ENCODE results near the gene GPX1.

GRCh38 chr3:49388289-49388820 is 30.2 kb upstream of the GPX1 start:
- TF ChIP-seq CTCF (IDR thresholded peaks at IDR 0.05) (no peak), POLR2A (IDR thresholded peaks at IDR 0.05; ENCODE audit: low read length) (no peak), JUN (IDR thresholded peaks at IDR 0.05) (no peak), HOXB5 (CRISPR knock-in tag; IDR thresholded peaks at IDR 0.05) (no peak), JUNB (IDR thresholded peaks at IDR 0.05) (no peak), CHD4 (IDR thresholded peaks at IDR 0.05; ENCODE audit: borderline replicate concordance) (no peak)
